ENCODE results near the gene SPATA31E1. TPM values are rescaled to one million over a fixed set of nuclear protein-coding genes. Genes with fewer than 3 reads are reported as not detected.
"Not testable (repeated sequence)": the region's sequence is repeated elsewhere in the genome, so short reads cannot be mapped to it uniquely, and the experiment has no call there.

The SPATA31E1 gene
- total and polyA plus RNA-seq, 10 of the 15 experiments (the other 5 are each of a cell fraction or from before 2014, with no cell fraction given): not detected

- TF ChIP-seq RELB (IDR thresholded peaks at IDR 0.05; ENCODE audit: low read depth) (no peak), SKIL (IDR thresholded peaks at IDR 0.05; ENCODE audit: low read depth, poor library complexity, severe bottlenecking) (no peak), ZNF687 (IDR thresholded peaks at IDR 0.05) (no peak), TCF12 (IDR thresholded peaks at IDR 0.05; ENCODE audit: low read depth, low read length) (no peak), DPF2 (IDR thresholded peaks at IDR 0.05) (no peak)
Measured at GRCh38 chr9:87844506-87844905, 38.2 kb upstream of the SPATA31E1 start (continued).

- intact Hi-C loops (cut with micrococcal nuclease; ENCODE audit: unreplicated experiment); H4K20me1 ChIP-seq (ENCODE audit: control insufficient read depth, insufficient read depth); H3K9me3 ChIP-seq (replicated peaks; ENCODE audit: control insufficient read depth, insufficient read depth, low read length); BruUV-seq (replicated peaks); RAD21 ChIA-PET (ENCODE audit: unreplicated experiment); H3K79me2 ChIP-seq (ENCODE audit: control insufficient read depth, insufficient read depth, low read length); FAIRE-seq; H3K27ac ChIP-seq (ENCODE audit: control insufficient read depth, insufficient read depth); H3K4me2 ChIP-seq (ENCODE audit: control insufficient read depth, insufficient read depth); H3K4me3 ChIP-seq; H3K27me3 ChIP-seq (replicated peaks in 1 of 2; ENCODE audit: control insufficient read depth in 2 of 2, insufficient read depth in 2 of 2, low read length in 1 of 2); H3K36me3 ChIP-seq (ENCODE audit: control insufficient read depth in 2 of 2, insufficient read depth in 2 of 2, low read length in 1 of 2); DNase-seq (ENCODE audit: low read depth, low spot score); ATAC-seq; CTCF ChIA-PET; H3K9ac ChIP-seq (ENCODE audit: control insufficient read depth, insufficient read depth, low read length); in situ Hi-C loops (cut with MboI); POLR2A ChIA-PET; H2AFZ ChIP-seq (ENCODE audit: control insufficient read depth, low read depth, low read length); SMC1A ChIA-PET (ENCODE audit: uncharacterized antibody, unreplicated experiment); H3K4me1 ChIP-seq (ENCODE audit: control insufficient read depth, insufficient read depth, low read length): not testable (repeated sequence)
- 25% methylated on average over 2 of the region's 2 CpGs for WGBS (ENCODE audit: insufficient coverage, insufficient replicate concordance, low lambda C conversion rate, missing lambda C conversion rate)
Measured at GRCh38 chr9:87847817-87848216, 34.9 kb upstream of the SPATA31E1 start.

All from GM12878 (cell line).